ENCODE data around the gene KEAP1. TPM values are rescaled to one million over a fixed set of nuclear protein-coding genes. Genes with fewer than 3 reads are reported as not detected.
"Not testable (repeated sequence)": the region's sequence is repeated elsewhere in the genome, so short reads cannot be mapped to it uniquely, and the experiment has no call there.

The KEAP1 gene
- total and polyA plus RNA-seq, 2 donors, result 30.4 to 80.1 TPM

DNA sequence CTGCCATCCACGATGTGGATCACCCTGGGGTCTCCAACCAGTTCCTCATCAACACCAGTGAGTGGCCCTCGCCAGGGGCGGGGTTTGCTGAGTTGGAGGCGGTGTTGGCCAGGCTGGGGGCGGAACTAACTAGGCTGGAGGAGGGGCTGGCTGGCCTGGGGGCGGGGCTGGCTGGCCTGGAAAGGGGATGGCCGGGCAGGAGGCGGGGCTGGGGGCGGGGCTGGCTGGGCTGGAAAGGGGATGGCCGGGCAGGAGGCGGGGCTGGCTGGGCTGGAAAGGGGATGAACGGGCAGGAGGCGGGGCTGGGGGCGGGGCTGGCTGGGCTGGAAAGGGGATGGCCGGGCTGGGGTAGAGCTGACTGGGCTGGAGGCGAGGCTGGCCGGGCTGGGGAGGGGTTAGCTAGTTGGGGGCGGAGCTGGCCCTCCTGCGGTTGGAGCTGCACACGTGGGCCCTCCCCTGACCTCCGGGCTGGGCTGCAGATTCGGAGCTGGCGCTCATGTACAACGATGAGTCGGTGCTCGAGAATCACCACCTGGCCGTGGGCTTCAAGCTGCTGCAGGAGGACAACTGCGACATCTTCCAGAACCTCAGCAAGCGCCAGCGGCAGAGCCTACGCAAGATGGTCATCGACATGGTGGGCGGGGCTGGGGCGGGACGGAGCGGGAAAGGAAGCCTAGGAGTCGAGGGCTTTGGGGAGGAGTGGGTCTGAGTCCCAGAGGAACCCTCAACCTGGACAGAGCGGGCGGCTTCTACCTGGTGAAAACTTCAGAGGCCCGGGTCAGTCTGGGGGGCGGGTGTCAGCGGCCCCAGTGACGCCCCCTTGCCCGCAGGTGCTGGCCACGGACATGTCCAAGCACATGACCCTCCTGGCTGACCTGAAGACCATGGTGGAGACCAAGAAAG is 41.9 kb downstream of the KEAP1 start:
- H3K36me3 ChIP-seq (ENCODE audit: insufficient read depth), result peaks cover 2% of the 10 kb centered on the region

GRCh38 chr19:10460714-10461046 is 42.5 kb downstream of the KEAP1 start:
- WGBS, result 42% methylated on average over 8 of the region's 8 CpGs
- DNase-seq (ENCODE audit: extremely low spot score), result no peak
- H3K27ac ChIP-seq (ENCODE audit: low read depth), result no peak overlapping the region
- peaks cover 2% of the 10 kb centered on the region for H3K36me3 ChIP-seq (ENCODE audit: insufficient read depth)
- H3K4me3 ChIP-seq (ENCODE audit: low read depth, low read length), result no peak overlapping the region
- no peaks in the 10 kb centered on the region for H3K4me1 ChIP-seq (ENCODE audit: insufficient read depth)

More for the DNA sequence above, 41.9 kb downstream of the KEAP1 start:
- Histone ChIP-seq H3K4me3 (ENCODE audit: low read depth, low read length) (peak overlapping the region; percentile 11), H3K4me1 (ENCODE audit: insufficient read depth) (no peaks in the 10 kb centered on the region), H3K27ac (ENCODE audit: low read depth) (no peak overlapping the region)
- WGBS, result 6% methylated on average over 45 of the region's 45 CpGs
- peak; percentile 62 for DNase-seq (ENCODE audit: extremely low spot score)

DNA sequence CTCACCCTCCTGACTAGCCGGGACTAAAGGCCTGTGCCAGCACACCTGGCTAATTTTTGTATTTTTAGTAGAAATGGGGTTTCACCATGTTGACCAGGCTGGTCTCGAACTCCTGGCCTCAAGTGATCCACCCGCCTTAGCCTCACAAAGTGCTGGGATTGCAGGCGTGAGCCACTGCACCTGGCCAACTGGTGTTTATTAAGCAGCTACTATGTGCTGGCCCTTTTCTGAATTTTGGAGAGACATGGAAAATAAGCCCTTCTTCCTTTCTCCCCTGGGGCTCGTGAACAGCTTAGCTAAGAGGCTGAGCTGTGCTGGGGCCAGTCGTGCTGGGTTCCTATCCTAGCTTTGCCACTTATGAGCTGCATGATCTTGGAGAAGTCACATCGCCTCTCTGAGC is 44.4 kb downstream of the KEAP1 start:
- 89% methylated on average over 7 of the region's 7 CpGs for WGBS
- H3K36me3 ChIP-seq (ENCODE audit: insufficient read depth); DNase-seq (ENCODE audit: extremely low spot score); H3K27ac ChIP-seq (ENCODE audit: low read depth); H3K4me3 ChIP-seq (ENCODE audit: low read depth, low read length); H3K4me1 ChIP-seq (ENCODE audit: insufficient read depth): not testable (repeated sequence)

GRCh38 chr19:10454267-10454666 is 48.9 kb downstream of the KEAP1 start:
- no peaks in the 10 kb centered on the region for H3K4me1 ChIP-seq (ENCODE audit: insufficient read depth)

GRCh38 chr19:10453852-10454251 is 49.3 kb downstream of the KEAP1 start:
- Histone ChIP-seq H3K36me3 (ENCODE audit: insufficient read depth) (no peaks in the 10 kb centered on the region), H3K27ac (ENCODE audit: low read depth) (no peak overlapping the region), H3K4me3 (ENCODE audit: low read depth, low read length) (no peak overlapping the region), H3K4me1 (ENCODE audit: insufficient read depth) (no peaks in the 10 kb centered on the region)
- 73% methylated on average over 4 of the region's 4 CpGs for WGBS
- no peak for DNase-seq (ENCODE audit: extremely low spot score)

More at GRCh38 chr19:10454267-10454666, 48.9 kb downstream of the KEAP1 start:
- DNase-seq (ENCODE audit: extremely low spot score), result no peak
- Histone ChIP-seq H3K4me3 (ENCODE audit: low read depth, low read length) (no peak overlapping the region), H3K27ac (ENCODE audit: low read depth) (no peak overlapping the region), H3K36me3 (ENCODE audit: insufficient read depth) (no peaks in the 10 kb centered on the region)
- 47% methylated on average over 5 of the region's 5 CpGs for WGBS

DNA sequence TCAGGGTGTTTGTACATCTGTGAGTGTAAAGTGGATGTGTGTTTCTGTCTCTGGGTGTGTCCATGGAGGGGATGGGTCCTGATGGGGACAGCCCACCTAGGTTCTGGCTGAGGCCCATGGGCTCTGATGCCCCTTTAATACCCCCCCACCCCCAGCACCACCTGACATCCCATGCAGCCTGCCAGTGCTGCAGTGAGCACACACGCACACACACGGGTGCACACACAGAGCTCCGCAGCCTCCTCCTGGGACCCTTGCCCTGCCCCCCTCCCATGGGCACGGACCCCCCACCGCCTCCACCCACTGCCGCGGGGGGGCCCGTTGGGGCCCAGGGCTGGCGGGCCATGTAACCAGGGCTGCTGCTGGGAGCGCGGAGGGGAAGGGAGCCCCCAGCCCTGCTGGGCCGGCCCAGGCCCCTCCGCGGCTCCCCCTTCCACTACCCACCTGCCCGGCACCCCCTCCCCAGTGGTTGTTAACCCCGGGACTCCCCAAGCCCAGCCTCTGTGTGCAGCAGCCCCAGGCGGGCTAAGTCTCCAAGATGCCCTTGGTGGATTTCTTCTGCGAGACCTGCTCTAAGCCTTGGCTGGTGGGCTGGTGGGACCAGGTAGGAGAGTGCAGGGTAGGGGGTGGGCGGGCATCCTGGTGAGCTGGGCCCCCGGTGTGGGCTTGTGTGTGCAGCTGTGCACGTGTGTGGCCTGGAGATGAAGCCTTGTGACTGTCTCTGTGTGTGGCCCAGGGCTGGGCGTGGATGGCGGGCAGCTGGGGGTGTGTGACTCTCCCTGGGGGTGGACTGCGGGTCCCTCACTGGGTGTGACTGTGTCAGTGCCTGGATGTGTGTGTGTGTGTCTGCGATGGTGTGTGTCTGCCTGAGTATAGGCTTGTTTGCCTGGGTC is 50.2 kb downstream of the KEAP1 start:
- no peaks in the 10 kb centered on the region for H3K36me3 ChIP-seq (ENCODE audit: insufficient read depth)
- H3K4me3 ChIP-seq (ENCODE audit: low read depth, low read length), result no peak overlapping the region
- no peaks in the 10 kb centered on the region for H3K4me1 ChIP-seq (ENCODE audit: insufficient read depth)
- DNase-seq (ENCODE audit: extremely low spot score), result no peak
- no peak overlapping the region for H3K27ac ChIP-seq (ENCODE audit: low read depth)
- 43% methylated on average over 25 of the region's 25 CpGs for WGBS

DNA sequence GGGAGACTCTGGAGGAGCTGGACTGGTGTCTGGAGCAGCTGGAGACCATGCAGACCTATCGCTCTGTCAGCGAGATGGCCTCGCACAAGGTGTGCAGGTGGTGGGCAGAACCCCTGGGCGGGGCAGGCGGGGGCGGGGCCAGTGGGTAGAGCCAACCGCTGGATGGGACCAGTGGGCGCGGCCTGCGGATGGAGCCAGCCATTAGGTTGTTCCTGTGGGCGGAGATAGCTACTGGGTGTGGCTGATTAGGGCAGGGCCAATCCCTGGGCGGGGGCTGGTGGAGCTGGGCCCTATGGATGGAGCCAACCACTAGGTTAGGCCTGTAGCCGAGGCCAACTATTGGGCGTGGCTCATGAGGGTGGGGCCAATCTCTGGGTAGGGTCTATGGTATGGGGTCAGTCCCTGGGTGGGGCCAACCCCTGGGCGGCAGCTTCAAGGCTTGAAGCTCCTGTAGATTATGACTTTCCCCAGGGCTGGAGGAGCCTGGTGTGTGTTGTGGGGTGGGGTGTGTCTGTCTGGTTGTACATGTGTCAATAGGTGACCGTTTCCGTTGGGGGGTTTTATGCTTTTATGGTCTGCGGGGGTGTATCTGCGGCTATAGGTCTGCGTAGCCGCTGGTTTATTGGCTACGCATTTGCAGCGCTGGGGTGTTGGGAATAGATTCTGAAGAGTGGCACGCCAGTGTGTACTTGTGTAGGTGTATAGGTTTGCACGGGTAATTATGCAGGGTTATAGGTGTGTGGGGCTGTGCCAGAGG is 52.1 kb downstream of the KEAP1 start:
- 80% methylated on average over 25 of the region's 25 CpGs for WGBS
- H3K4me3 ChIP-seq (ENCODE audit: low read depth, low read length), result no peak overlapping the region
- no peaks in the 10 kb centered on the region for H3K36me3 ChIP-seq (ENCODE audit: insufficient read depth)
- no peaks in the 10 kb centered on the region for H3K4me1 ChIP-seq (ENCODE audit: insufficient read depth)
- DNase-seq (ENCODE audit: extremely low spot score), result no peak
- H3K27ac ChIP-seq (ENCODE audit: low read depth), result no peak overlapping the region

DNA sequence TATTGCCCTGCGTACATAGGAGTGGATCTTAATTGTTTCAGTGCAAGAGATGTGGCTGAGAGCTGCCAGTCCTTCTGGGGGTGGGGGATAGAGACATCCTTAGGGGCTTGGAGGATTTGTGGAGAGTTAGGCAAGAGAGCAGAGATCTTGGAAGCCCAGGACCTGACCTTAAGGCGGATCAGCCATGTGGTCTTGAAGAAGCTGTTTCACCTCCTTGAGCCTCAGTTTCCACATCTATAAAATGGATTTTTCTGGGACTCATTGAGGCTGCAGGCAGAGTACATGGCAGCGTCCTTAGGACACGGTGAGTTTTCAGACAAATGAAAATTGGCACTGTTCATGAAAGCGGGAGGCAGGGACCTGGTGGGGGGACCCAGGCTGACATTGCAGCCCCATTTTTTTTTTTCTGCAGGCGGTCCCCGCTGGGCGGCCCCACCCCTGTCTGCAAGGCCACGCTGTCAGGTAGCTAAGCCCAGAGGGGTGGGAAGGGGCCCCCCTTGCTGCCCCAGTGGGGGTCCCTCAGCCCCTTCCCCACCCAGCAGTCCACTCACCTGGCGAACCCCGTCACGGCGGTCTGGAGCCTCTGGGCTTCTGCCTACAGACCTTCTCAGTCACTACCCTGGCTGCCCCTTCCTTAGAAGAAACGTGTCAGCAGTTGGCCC is 52.8 kb downstream of the KEAP1 start:
- H3K36me3 ChIP-seq (ENCODE audit: insufficient read depth), result no peaks in the 10 kb centered on the region
- H3K4me1 ChIP-seq (ENCODE audit: insufficient read depth), result no peaks in the 10 kb centered on the region
- WGBS, result 89% methylated on average over 14 of the region's 14 CpGs
- H3K4me3 ChIP-seq (ENCODE audit: low read depth, low read length), result no peak overlapping the region
- DNase-seq (ENCODE audit: extremely low spot score), result no peak
- H3K27ac ChIP-seq (ENCODE audit: low read depth), result no peak overlapping the region

DNA sequence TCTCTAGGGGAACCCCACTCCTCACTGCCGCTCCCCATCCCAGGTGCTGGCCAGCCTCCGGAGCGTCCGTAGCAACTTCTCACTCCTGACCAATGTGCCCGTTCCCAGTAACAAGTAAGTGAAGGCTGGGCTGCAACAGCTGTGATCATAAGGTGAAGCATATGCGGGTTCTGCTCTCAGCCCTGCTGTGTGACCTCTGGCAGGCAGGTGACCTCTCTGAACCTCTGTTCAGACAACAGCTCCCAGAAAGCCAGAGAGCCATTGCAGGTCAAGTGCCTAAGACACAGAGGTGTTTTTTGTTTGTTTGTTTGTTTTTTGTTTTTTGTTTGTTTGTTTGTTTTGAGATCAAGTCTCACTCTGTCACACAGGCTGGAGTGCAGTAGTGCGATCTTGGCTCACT is 54.1 kb downstream of the KEAP1 start:
- Histone ChIP-seq H3K36me3 (ENCODE audit: insufficient read depth) (no peaks in the 10 kb centered on the region), H3K4me1 (ENCODE audit: insufficient read depth) (no peaks in the 10 kb centered on the region), H3K4me3 (ENCODE audit: low read depth, low read length) (no peak overlapping the region), H3K27ac (ENCODE audit: low read depth) (no peak overlapping the region)
- WGBS, result 95% methylated on average over 7 of the region's 7 CpGs
- no peak for DNase-seq (ENCODE audit: extremely low spot score)

DNA sequence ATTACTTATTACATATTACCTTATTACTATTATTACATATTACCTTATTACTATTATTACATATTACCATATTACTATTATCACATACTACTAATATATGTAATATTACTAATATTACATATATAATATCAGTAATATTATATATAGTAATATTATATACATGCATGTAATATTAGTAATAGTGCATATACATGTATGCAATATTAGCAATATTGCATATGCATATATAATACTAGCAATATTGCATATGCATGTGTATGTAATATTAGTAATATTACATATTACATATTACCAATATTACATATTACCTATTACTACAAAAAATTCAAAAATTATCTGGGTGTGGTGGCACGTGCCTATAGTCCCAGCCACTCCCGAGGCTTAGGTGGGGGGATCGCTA is 60.5 kb downstream of the KEAP1 start:
- Histone ChIP-seq H3K4me1 (ENCODE audit: insufficient read depth) (no peaks in the 10 kb centered on the region), H3K36me3 (ENCODE audit: insufficient read depth) (no peaks in the 10 kb centered on the region), H3K27ac (ENCODE audit: low read depth) (no peak overlapping the region), H3K4me3 (ENCODE audit: low read depth, low read length) (no peak overlapping the region)
- 92% methylated on average over 3 of the region's 3 CpGs for WGBS
- no peak for DNase-seq (ENCODE audit: extremely low spot score)

DNA sequence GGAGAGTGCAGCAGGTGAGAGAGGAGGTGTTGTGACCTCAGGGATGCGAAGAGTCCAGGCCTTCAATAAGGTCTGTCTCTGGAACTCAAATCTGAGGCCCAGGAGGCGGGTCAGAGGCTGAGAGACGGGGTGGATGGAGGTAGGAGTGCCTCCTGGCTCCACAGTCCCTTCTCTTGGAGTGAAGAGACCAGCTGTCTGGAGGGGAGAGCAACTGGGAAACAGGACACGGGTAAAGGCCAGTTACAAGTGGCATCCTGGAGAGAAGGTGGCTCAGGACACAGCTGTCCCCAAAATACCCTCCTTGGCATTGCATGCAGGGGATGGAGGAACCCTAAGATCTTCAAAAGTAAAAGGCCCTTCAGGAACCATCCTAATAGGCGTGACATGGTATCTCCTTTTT is 63.6 kb downstream of the KEAP1 start:
- no peak for DNase-seq (ENCODE audit: extremely low spot score)
- H3K4me1 ChIP-seq (ENCODE audit: insufficient read depth), result no peaks in the 10 kb centered on the region
- no peak overlapping the region for H3K27ac ChIP-seq (ENCODE audit: low read depth)
- H3K4me3 ChIP-seq (ENCODE audit: low read depth, low read length), result no peak overlapping the region
- no peaks in the 10 kb centered on the region for H3K36me3 ChIP-seq (ENCODE audit: insufficient read depth)
- 87% methylated on average over 5 of the region's 5 CpGs for WGBS

Data from urinary bladder (tissue), 4 donors.